ENCODE results near the gene IQSEC1.
A peak's percentile ranks its signal among the peaks of the same experiment; 100 is the strongest.

Gene IQSEC1

DNA sequence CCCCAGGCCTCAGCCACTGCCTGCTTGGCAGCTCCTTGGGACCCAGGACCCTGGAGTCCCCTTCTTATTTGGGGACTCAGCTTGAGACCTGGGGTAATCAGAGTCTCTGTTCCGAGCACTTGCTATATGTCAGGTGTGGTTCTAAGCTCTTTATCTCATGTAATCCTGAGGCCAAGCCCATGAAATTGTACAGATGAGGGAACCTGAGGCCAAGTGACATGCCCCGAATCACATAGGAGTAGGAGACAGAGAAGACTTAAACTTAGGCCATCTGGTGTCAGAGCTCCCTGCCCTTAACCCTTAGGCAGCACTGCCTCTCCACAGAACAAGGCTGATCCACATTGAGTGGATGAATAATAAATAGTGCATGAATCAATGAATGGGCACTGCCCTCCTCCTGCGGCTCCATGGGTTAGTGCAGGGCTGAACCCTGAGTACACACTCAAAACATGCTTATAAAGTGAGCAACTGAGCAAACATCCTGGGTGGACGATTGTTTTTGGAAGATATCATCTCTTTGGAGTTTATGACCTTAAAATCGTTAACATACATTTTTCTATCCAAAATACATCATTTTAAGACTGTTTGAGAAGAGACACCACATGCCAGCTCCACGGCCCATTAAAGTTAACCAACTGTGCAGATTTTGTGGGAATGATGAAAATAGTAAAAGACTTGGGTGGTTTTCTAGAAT, 33.2 kb upstream of the IQSEC1 start:
- FAIRE-seq = no peak

DNA sequence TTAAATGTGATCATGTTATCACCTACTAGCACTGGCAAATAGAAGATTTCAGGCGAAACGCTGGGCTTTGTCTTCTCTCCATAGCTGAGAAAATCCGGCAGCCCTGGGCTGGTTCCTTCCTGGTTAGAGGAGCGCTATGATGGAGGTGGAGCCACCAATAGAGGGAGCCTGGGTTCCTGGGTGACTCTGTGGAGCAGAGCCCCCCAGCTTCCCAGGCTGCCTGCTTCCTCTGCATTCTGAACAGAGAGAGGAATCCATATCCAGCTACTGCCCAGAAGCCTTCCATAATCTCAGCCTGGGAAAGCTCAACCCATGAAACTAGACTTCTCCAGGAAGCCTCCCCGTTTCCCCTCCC, 32.6 kb upstream of the IQSEC1 start:
- FAIRE-seq = no peak

DNA sequence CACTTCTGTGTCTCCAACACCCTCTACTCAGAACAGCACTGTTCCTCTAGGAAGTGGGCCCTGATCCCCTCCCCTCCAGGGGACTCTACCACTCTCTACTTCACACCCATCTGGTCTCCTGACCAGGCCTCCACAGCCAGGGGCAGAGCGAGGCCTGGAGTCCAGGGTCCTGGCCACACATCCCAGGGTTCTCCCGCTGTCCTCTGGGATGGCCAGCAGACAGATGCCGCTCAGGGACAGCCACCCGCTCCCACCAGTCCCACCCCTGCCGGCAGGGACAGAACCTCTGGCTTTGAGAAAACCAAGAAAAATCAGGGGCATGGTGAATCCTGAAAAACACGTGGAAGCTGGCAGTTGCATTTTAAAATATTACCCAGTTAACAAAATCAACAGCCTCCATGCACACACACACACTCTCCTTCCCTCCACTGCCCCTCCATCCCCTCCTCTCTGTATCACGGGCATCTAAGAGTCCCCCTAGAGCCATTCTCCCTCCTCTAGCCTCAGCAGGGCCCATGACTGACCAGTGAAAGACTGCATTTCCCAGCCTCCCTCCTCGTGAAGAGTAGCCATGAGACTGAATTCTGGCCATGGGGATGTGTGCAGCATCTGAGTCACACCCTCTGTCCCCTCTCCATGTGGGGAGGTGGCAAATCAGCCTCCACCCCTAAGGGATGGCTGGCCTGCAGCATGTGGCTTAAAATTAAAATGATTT, 32.1 kb upstream of the IQSEC1 start:
- FAIRE-seq = no peak

DNA sequence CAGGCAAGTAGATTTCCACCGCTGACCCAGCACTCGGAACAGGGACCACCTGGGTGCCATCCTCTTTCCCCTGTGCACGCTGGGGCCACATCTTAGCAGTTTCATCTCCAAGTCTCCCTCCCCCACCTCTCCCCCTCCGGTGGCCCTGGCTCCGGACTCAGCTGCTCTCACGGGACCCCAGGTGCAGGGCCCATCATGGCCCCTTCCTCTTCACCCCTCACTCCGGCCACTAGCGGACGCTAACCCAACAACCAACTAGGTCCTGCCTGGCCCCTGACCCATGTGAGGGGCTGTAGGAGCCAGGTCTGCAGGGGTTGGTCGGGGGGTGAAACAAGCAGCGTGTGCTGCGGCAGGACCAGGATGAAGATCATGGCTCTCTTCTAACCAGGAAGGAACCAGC, 31.3 kb upstream of the IQSEC1 start:
- FAIRE-seq = no peak

DNA sequence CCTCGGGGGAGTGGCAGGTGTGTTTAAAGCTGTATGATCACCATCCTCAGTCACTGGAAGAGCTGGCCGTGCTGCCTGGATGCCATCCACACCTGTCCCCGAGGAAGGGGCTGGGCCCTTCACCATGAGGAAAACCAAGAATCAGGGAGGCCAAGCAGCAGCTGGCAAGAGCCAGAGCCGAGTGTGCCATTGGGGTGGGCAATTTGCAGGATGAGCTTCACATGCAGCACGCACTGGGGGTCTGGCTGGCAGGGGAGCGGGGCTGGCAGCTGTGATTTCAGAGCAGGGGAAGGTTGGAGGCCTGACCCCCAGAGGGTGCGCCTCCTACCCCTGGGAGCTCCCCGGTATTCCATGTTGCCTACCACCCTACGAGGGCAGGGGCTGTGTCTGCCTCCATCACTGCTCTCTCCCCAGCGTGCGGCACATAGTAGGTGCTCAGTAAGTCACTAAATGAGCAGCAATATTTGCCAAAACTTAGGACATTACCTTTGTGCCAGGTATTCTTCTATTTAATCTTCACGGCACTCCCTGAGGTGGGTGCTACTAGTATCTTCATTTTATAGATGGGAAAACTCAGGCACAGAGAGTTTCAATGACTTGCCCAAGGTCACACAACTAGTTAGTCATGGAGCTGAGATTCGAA, 30.3 kb upstream of the IQSEC1 start:
- no peak for FAIRE-seq

DNA sequence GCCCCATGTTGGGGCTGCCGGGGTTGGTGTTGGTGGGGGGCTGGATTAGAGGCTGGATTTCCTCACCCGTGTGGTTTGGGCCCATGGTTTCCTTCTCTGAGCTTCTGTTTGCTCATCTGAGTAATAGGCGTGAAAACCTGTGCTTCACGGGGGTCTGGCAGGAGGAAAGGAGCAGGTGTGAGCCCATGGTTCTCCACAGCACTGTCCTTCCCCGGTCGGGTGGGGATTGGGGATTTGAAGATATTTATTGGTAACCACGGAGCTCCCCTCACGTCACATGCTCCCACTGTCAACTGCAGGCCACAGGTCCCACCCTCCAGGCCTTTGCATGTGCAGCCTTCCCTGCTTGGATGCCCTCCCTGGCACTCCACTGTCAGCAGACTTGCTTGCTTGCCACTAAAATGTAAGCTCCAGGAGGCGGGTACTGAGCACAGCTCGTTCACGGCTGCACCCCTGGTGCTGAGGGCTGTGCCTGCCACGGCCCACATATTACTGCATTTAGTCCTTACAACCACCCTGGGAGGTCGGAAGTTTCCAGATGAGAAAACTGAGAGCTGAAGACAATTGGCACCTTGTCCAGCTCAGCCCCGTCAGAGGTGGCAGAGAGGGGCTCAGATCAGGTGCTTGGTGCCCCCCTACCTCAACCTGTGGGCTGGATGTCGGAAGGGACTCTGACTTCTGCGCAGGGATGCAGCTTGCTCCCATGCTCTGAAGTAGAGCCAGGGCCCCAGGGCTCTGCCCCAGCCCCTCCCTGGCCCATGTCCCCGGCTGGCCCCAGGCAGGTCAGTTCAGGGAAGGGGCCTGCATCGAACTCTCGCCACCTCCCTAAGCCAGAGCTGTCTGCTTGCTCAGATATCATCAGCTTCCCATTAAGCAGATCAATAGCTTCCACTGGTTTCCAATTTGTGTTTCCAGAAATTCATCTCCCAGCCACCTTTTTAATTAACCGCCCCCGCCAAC, 29.4 kb upstream of the IQSEC1 start:
- no peak for FAIRE-seq

DNA sequence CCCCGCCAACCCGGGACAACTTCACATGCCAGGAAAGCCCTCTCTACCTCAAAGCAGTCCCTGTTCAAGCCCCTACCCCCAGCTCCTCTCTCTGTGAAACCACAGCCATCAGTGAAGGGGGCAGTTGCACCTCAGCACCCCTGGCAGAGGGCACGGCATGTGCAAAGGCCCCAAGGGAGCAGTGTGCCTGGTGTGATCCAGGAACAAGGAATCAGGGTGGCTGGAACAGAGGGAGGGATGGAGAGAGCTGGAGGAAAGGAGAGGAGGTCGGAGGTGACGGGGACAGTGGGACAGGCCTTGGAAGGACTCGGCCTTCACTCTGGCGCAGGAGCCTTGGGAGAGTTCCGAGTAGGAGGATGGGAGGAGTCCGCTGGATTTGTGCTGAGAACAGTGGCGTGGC, 26.5 kb upstream of the IQSEC1 start:
- no peak for FAIRE-seq

DNA sequence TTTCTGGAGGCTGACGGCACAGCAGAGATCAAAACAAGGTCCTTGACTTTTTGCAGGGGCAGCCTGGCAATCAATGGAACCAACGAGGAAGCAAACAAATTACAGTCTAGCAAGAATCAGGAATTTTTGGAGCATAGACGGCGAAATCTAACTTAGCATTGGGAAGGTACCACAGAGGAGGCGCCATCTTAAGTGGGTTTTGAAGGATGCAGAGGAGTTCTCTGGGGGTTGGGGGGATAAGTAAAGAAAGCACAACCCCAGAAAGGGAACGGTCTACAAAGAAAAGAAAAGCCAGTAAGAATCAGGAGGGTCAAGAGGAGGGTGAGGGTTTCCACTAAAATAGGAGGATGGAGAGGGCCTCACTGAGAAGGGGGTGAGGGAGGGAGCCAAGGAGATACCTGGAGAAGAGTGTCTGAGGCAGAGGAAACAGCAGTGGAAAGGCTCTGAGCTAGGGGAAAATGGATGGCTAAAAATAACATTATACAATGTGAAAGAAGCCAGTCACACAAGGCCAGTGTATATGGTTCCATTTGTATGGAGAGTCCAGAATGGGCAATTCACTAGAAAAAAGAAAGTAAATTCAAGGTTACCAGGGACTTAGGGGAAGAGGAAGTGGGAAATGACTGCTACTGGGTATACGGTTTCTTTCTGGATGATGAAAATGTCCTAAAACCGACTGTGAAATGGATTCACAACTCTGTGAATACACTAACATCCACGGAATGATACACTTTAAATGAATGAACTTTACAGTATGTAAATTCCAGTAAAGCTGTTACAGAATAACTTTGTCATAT, 25.2 kb upstream of the IQSEC1 start:
- FAIRE-seq = no peak

DNA sequence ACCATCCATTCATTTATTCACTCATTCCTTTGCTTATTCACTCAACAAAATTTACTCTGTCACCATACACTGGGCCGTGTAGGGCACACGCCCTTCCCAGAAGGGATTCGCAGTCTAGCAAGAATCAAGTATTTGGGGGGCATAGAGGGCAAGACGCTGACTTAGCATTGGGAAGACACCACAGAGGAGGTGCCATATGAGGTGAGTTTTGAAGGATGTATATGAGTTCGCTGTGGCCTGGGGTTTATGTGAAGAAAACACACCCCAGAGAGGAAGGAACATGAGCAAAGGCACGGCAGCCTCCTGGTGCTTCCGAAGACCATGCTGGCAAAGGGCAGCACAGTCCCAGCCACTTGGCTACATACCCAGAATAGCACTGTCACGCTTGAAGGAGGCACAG, 23.1 kb upstream of the IQSEC1 start:
- no peak for FAIRE-seq

DNA sequence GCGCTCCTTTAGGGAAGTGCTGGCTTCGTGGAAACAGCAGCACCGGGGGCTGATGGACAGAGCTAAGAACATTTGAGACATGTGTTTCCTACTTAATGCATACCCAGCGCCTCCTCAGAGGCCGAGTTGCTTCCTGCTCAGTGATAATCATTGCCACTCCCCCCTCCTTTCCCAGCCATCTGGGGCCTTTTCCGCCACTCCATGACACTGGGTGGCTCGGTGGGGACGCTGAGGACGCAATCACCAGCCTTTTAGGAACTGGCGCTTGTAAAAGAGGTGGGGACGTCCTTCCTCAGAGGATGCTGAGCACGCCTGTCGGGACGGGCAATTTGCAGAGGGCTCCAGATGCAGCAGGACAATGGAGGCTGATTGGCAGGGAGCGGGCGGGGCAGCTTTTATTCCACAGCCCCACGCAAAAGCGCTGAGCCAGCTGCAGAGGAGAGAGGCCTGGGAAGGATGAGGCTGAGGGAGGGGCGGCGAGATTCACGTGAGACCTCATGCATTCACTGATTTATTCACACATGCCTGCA, 22.2 kb upstream of the IQSEC1 start:
- no peak for FAIRE-seq

DNA sequence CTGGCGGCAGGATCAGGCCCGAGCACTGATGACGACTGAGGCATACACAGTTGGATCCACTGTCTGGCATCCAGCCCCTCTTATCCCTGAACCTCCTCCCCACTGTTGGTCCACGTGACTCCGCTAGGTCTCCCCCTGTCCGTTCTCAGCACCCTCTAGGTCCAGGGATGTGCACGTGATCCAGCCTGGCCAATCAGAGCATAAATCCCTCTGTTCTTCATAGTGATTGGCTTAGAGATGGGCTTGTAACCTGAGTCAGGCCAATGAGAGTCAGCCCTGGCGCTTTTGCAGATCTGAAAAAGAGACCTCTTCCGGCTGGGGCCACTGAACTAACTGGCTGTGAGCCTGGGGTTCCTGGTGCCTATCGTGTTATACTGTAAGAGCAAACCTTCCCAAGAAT, 20.5 kb upstream of the IQSEC1 start:
- FAIRE-seq = no peak

DNA sequence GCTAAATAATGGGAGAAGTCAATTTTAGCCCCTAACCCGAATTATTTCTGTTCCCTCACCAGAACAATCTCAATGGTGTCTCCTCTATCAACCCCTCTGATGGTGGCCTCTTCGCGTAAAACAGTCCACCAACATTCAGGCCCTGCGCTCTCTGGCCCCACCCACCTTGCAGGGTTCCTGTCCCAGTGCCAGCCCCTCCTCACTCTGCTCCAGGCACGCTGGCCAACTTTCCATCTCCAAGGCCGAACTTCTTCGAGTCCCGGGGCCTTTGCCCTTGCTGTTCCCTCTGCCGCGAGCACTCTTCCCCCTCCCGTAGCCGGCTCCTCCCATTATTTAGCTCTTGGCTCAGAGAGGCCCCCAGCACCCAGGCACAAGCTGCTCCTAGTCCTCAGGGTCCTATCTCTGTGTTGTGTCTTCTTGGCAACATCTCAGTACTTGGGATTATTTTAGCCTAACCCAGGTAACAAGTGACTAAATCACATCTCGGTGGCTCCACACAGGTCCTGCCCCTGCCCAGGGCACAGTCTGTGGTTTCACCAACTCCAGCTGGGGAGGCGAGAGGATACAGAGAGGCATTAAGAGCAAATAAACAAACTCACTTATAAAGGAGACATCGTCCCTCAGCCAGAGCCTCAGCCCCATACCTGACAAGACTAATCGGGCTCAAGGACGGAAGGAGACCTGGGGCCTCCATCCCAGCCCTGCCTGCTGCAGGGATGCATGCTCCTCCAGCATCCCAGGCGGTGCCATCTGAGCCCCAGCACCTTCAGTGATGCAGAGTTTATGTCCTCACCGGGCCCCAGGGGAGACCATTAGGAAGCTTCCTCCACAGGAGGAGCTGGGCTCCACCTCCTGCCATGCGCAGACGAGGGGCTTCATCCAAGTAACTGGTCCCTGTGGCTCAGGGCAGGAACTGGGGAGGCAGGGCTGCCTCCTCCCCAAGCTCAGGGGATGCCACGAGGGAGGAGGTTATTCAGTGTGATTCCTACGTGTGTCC, 19.7 kb upstream of the IQSEC1 start:
- no peak for FAIRE-seq

DNA sequence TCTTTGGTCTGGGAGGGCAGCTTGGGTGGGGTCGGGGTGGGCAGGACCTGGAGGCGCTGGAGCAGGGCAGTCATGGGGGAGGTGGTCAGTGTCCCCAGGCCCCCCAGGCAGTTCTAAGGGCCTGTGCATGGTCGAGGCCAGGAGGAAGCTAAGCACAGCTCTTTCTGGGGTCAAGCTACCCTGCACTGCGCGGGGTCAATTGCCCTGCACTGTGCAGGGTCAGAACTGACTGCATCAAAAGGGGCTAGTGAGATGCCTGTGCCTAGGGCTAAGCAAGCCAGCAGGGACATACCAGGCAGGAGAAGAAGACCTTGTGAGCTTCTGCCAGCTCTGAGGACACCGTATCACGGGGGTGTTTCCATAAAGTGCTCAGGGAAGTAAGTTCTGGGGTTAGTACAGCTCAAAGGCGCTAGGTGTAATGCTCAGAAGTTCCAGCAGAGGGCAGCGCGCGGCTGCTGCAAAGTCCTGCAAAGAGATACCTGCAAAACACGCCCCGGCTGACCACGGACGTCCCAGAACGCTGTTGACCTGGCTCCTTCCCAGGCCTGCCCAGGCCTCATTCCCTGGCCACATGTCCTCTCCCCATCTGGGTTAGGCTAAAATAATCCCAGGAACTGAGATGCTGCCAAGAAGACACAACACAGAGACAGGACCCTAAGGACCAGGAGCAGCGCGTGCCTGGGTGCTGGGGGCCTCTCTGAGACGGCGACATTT, 18.8 kb upstream of the IQSEC1 start:
- FAIRE-seq = no peak

DNA sequence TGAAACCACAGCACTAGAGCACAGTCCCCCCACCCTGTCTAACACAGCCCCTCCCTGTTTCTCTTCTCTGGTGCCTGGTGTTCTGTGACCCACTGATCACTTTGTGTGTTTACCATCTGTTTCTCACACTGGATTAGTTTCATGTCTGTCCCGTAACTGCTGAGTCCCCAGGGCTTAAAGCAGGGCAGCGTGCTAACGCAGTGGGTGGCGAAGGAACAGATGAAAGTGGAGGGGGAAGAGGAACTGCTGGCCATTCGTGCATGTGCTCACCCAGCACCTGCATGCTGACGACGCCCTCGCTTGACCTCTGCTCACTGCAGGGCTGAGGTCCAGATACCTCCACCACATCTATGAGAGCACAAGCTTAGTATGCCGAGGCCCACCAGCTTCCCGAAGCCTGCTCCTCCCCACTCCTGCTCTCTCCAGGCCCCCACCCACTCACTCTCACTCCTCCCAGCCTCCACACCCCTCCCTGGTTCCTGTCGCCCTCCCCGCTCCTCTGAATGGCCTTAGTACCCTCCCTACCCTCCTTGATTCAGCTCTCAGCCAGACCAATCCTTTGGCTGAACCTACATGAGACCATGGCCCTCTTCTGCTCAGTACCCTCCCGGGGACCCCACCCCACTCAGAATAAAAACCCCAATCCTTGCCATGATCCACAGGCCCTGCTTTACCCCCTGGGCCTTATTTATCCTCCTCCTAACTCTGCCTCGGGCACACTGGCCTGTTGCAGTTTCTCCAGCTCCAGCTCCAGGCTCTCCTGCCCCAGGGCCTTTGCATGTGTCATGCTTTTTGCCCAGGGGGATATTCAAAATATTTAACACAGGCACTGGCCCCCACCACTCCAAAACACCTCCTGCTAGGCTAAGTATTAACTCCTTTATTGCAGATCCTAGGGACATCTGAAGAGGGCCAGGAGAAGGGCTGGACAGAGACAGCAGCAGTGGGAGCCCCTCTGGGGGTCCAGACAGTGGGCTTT, 15.1 kb upstream of the IQSEC1 start:
- FAIRE-seq = no peak

DNA sequence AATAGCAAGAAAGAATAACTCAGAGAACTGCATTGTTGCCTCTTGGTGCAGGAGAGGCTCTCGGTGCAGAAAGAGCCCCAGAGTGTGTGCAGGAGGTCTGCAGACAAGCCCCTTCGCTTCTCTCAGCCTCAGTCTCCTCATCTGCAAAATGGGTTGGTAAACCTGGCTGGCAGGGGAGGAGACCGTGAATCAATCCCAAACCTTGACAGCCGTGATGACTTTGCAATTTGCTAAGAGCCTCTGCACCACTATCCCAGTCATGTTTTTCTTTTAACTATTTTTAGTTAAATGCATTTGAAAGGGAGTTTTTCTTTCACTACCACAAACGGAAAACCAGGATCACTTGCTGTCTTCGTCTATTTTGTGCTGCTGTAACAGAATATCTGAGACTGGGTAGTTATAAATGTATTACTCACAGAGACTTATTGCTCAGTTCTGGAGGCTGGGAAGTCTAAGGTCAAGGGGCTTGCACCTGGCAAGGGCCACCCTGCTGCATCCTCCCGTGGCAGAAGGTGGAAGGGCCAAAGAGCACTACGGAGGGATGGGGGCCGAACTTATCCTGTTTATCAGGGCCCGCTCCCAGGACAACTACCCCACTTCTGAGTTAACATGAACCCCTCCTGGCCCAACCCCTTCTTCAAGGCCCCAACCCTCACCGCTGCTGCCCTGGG, 14.2 kb upstream of the IQSEC1 start:
- peak; percentile 69 for FAIRE-seq

DNA sequence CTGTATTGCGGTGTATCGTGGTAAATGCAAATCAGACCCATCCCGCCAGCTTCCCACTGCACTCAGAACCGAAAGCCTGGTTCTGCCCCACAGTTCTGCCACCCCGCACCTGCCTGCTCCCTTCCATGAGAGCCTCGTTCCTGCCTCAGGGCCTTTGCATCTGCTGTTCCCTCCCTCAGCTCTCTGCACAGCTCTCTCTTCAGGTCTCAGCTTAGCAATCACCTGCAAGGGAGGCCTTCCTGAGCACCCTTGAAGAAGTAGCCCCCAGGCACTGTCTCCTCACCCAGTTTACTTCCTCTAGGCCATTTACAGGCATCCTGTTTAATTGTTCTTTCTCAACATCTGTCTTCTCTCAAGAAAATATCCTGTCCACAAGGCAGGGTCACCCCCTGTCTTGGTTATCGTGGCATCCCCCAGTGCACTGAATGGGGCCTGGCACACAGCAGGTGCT, 13.3 kb upstream of the IQSEC1 start:
- no peak for FAIRE-seq

DNA sequence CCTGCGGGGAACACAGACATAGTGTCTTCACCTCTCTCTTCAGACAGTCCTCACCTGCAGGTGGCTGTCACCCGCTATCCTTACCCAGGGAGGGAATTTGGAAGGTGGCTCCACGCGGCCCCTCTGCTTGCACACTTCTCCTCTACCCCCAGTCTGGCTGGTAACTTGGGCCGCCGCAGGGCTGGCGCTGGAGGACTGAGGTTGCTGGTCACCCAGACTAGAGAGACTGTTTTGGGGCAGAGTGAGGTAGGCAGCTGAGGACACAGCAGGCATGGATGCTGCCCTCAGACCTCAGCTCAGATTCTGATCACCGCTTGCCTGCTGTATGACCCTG, 12.6 kb upstream of the IQSEC1 start:
- FAIRE-seq = no peak

All from islet of Langerhans (tissue), 1 donor.